DMS79 treated with DMSO at 0.1 percent for 48 hours (cell line): ENCODE results near the gene SECTM1.
"Not testable (repeated sequence)": the region's sequence is repeated elsewhere in the genome, so short reads cannot be mapped to it uniquely, and the experiment has no call there.

Experiments
- DNase-seq: peaks from one replicate; lab custom pipeline; 2025; lab: John Stamatoyannopoulos, UW

SECTM1 gene

GRCh38 chr17:82369211-82369610 lies 35.6 kb upstream of the SECTM1 start:
- no peak for DNase-seq

- DNase-seq = no peak
Measured at GRCh38 chr17:82367724-82368524, 34.4 kb upstream of the SECTM1 start.

GRCh38 chr17:82366749-82367148 lies 33.2 kb upstream of the SECTM1 start:
- DNase-seq = peak; percentile 40

- DNase-seq = no peak
Measured at GRCh38 chr17:82365606-82366295, 32.2 kb upstream of the SECTM1 start.

GRCh38 chr17:82361885-82362633 lies 28.5 kb upstream of the SECTM1 start:
- DNase-seq = no peak

- DNase-seq = not testable (repeated sequence)
Measured at GRCh38 chr17:82359451-82360074, 26.0 kb upstream of the SECTM1 start.

- no peak for DNase-seq
Measured at GRCh38 chr17:82358465-82359350, 25.1 kb upstream of the SECTM1 start, which contains the start of gene TEX19. TSS of gene TEX19 (plus strand) at chr17:82359247. CDS start at chr17:82362151, 2,904 bp downstream.

DNA sequence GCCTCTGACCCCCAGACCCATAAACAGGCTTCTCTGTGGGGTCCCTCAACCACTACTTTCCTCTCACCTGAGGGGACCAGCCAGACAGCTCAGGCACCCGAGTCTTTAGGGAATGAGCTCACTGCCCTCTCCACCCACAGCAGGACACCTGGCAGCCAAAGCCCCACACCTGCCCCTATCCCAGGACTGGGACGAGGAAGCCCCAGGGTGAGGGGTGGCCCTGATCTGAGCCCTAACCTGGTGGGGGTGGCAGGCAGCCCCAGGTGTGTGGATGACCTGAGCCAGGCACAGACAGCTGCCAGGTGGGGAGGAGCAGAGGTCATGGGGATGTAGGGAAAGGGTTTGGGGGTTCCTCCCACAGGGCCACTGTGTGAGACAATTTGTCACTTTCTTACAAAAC lies 23.8 kb upstream of the SECTM1 start:
- no peak for DNase-seq

- DNase-seq = peak; percentile 38
Measured at GRCh38 chr17:82356845-82357355, 23.3 kb upstream of the SECTM1 start.

DNA sequence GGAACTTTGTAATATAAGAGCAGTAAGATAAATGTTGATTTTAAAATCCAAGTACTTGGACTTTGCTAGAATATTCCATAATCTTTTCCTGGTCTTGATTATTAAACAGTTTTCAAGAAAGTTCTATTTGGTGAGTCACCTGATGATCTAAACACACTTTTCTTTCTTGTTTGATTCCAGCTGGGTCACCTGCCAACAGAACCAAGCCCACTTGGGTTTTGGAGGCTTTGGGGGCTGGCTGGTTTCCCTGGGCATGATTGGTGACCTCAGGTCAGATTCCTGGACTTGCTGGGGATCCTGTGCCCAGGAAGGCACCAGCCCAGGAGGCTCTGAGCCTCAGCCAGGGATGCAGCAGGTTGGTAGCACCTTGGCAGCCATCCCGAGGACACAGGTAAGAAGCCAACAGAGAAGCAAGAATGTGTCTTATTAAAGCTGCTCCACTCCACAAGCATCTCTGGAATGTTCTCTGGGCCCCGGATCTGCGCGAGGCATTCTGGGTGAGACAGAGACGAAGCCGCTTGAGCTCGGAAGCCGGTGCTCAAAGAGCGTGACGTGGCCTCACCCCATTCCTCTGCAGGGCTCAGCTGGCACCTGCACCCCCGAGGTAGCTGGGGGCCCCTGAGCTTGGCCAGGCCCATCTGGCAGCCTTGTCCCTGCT lies 22.3 kb upstream of the SECTM1 start:
- DNase-seq = no peak

DNA sequence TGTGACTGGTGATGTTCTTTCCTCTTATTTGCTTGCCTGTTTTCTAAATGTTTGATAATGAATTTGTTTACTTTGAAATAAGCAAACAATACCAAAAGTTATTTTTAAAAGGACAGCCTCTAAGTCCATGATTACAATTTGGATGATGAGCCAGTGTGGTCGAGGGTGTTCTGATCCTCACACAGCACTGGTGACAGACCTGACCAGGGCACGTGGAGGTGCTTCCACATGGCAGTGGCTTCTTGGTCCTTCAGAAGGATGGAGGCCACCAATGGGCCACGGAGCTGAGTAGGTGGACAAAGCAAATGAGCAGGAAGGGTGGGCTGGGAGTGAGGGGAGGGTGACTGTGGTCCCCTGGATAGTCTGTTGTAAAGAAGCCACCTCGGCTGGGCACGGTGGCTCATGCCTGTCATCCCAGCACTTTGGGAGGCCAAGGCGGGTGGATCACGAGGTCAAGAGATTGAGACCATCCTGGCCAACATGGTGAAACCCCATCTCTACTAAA lies 21.3 kb upstream of the SECTM1 start:
- no peak for DNase-seq

DNA sequence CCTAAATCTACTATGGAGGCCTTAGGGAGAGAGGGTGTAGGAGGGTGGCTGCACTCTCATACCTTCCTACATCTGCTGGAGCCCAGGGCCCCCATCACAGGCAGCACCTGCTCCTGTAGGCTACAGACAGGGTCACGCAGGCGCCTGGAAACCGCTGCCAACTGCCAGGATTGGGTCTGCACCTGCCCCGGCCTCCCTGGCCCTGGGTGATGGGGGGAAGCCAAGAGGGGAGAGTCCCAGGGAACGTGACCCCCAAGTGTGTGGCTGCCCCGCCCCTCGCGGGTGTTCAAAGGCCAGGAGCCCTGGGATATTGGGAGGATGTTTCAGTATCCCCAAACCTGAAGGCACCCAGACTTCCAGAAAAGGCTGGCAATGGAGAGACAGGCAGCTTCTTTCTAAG lies 19.9 kb upstream of the SECTM1 start:
- DNase-seq = no peak

GRCh38 chr17:82351713-82352488 lies 18.3 kb upstream of the SECTM1 start:
- peak; percentile 40 for DNase-seq

GRCh38 chr17:82351254-82351712 lies 17.7 kb upstream of the SECTM1 start:
- no peak for DNase-seq

- no peak for DNase-seq
Measured at GRCh38 chr17:82350182-82351030, 16.8 kb upstream of the SECTM1 start.

- no peak for DNase-seq
Measured at GRCh38 chr17:82349287-82349701, 15.7 kb upstream of the SECTM1 start.

GRCh38 chr17:82348866-82349265 lies 15.3 kb upstream of the SECTM1 start:
- no peak for DNase-seq

GRCh38 chr17:82348434-82348833 lies 14.9 kb upstream of the SECTM1 start:
- no peak for DNase-seq
